GM10847 (cell line): Measurements from ENCODE around the gene USP10.

ENCODE experiments used
- POLR2A ChIP-seq: IDR thresholded peaks from 2 replicates; pipeline ENCODE4 v1.6.1; 2011; ENCODE audit not compliant: insufficient read length; ENCODE audit errors: extremely low read depth

The USP10 gene

DNA sequence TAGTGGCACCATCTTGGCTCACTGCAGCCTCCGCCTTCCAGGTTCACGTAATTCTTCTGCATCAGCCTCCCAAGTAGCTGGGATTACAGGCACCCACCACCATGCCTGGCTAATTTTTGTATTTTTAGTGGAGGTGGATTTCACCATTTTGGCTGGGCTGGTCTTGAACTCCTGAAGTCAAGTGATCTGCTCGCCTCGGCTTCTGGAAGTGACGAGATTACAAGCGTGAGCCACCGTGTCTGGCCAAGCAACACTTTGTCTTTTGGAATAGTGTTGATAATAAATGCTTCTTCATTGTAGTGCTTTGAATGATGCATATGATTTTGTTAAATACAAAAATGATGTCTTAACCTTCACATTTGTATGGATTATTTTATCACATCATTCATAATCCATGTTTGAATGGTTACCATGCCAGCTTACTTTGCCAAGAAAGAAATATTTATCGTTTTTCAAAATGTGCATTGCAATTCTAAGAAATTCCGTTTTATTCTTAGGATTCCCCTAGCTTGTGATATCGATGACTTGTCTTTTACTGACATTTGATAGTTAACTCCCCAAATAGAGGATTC lies 29.1 kb downstream of the USP10 start:
- no peak for TF ChIP-seq POLR2A

DNA sequence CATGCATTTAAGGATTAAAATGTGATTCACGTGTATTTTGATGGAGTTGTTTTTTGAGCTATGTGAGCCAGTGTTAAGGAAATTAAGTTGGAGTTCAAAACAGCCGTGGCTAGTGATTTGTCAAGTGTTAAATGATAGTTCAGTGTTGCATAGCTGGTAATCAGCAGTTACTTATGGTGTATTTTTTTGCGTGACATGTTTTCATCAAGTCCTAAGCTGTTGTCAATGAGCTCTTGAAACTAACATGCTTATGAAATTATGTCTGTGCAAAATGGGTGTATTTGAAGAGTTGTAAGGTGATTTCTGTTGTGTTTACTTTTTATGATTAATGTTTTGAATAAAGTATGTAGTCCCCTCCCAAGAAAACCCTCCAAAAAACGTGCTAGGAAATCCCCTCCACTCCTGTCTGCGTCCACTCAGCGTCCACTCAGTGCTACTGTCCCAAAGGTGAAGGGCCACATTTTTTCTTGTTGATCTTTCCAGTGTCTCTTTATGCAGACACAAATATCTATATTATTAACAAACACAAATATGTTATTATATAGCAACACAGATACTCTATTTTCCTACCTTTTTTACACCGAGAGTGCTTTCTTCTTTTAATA lies 30.0 kb downstream of the USP10 start:
- no peak for TF ChIP-seq POLR2A

- TF ChIP-seq POLR2A: no peak
These were observed 30.8 kb downstream of the USP10 start for GRCh38 chr16:84730406-84731106.

DNA sequence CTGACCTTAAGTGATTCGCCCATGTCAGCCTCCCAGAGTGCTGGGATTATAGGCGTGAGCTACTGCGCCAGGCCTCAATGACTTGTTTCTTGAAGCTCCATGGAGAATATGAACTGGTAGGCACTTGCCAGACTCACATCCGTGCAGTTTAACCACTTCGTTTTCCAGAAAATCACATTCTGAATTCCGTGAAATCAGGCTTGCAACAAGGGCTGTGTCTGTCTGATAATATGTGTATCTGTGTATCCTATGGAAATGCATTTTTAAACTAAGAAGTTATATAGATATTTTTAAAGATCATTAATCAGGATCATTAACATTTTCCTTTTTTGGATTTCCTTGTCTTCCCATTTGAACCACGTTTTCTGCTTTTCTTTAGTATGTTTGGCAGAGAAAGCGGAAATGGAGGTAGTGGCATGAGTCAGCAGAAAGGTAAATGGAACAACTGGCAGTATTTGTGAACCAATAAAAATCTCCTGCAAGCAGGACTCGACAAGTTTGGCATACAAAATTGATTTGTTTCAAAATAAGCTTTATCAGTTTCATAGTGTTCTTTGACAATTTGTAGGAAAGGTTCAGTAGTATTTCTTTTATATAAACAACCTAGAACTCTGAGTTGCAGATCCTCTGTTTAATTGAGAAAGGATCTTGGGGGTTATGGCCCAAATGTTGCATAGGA lies 33.0 kb downstream of the USP10 start:
- no peak for TF ChIP-seq POLR2A

DNA sequence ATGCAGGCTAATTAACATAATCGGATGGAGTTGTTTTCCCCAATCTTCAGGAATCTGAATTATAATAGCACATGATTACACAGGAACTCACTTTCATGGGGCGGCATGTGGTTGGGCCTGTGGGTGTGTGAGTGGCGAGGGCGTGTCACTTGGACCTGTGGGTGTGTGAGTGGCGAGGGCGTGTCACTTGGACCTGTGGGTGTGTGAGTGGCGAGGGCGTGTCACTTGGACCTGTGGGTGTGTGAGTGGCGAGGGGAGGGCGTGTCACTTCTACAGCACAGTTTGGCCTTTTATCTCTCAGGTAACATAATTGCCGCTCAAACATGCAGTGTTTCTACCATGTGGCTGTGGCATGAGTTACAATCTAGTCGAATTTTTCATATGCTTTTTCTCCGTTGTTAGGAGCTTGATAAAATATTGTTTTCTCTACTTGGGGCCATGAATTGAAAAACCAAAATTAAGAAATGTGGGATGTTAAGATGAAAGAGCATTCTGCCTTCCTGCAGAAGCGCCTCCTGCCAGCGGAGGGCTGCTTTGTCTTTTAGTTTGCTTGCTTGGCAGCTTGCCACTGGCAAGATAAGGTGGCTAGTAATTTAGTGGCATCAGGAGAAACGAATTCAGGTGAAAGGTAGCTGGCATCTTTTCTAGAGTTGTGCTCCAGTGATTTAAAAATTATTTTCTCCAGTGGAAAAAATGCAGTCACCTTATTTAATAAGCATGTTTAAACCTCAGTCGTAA lies 36.2 kb downstream of the USP10 start:
- TF ChIP-seq POLR2A: no peak

- no peak for TF ChIP-seq POLR2A
These were observed 37.6 kb downstream of the USP10 start for GRCh38 chr16:84737192-84738011.

GRCh38 chr16:84738255-84739038 lies 38.6 kb downstream of the USP10 start:
- no peak for TF ChIP-seq POLR2A

GRCh38 chr16:84739349-84740124 lies 39.7 kb downstream of the USP10 start:
- no peak for TF ChIP-seq POLR2A

- no peak for TF ChIP-seq POLR2A
These were observed 40.9 kb downstream of the USP10 start for GRCh38 chr16:84740596-84741116.

- no peak for TF ChIP-seq POLR2A
These were observed 41.6 kb downstream of the USP10 start for GRCh38 chr16:84741340-84741830.

DNA sequence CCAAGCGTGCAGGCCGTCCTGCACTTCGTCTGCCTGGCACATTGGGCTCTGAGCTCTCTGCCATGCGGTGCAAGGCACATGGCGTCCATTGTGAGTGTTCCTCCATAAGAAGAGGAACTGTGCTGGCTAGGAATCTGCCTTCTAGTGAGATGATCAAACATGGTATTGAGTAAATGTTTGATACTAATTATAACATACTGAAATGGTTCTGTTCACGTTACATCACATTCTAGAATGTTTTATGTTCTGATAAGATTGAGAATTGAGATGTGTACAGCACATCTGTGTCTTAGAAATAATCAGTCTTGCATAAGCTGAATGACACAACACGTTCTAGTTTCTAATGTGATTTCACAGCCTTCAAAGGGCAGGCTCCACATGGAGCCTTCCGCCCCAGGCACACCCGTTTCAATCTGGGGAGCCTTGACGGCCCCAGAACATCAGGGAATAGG lies 42.9 kb downstream of the USP10 start:
- no peak for TF ChIP-seq POLR2A

- no peak for TF ChIP-seq POLR2A
These were observed 46.4 kb downstream of the USP10 start for GRCh38 chr16:84746231-84746630.

DNA sequence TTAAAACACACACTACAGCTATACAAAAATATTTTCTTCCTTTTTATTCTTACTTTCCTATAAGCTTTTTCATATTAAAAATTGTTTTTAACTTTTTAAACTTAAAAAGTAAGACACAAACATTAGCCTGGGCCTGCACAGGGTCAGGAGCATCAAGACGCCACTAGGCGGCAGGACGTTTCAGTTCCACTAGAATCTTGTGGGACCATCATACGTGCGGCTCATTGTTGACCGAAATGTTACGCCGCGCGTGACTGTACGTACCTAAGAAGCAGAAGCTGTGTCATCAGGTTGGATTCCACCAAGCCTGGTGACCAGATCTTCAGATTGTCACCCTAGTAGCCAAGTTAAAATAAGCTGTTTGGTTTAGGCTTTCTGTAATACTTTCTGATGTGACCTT lies 47.1 kb downstream of the USP10 start:
- no peak for TF ChIP-seq POLR2A
